ENCODE data around the gene PSIP1.
"Not testable (repeated sequence)": the region's sequence is repeated elsewhere in the genome, so short reads cannot be mapped to it uniquely, and the experiment has no call there.

The PSIP1 gene

DNA sequence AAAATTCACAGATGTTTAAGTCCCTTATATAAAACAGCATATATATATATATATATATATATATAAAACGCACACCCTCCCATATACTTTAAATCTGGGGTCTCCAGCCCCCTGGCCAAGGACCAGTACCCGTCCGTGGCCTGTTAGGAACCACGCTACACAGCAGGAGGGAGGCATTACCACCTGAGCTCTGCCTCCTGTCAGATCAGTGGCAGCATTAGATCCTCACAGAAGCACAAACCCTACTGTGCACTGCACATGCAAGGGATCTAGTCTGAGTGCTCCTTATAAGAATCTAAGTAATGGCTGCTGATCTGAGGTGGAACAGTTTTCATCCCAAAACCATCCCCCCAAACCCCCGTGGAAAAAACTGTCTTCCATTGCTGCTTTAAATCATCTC is 9.0 kb downstream of the PSIP1 start:
- DNase-seq (ENCODE audit: low read depth in 2 of 2), result no peak

- no peak for DNase-seq (ENCODE audit: low read depth in 2 of 2)
Observed at GRCh38 chr9:15501179-15501578, 9.6 kb downstream of the PSIP1 start.

- no peak for DNase-seq (ENCODE audit: low read depth in 2 of 2)
Observed at GRCh38 chr9:15499139-15499538, 11.6 kb downstream of the PSIP1 start.

- DNase-seq (ENCODE audit: low read depth in 2 of 2), result no peak
Observed at GRCh38 chr9:15498246-15498995, 12.3 kb downstream of the PSIP1 start.

DNA sequence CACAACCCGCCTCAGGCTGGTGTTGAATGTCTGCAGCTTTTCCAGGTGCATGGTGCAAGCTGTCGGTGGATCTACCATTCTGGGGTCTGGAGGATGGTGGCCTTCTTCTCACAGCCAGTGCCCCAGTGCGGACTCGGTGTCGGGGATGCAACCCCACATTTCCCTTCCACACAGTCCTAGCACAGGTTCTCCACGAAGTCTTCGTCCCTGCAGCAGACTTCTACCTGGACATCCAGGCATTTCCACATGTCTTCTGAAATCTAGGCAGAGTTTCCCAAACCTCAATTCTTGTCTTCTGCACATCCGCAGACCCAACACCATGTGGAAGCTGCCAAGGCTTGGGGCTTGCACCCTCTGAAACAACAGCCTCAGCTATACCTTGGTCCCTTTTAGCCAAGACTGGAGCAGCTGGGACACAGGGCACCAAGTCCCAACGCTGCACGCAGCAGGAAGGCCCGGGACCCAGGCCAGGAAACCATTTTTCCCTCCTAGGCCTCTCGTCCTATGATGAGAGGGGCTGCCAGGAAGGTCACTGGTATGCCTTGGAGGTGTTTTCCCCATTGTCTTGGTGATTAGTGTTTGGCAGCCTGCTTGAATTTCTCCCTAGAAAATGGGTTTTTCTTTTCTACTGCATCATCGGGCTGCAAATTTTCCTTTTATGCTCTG is 18.2 kb downstream of the PSIP1 start:
- no peak for DNase-seq (ENCODE audit: low read depth in 2 of 2)

GRCh38 chr9:15491950-15492349 is 18.8 kb downstream of the PSIP1 start:
- DNase-seq (ENCODE audit: low read depth in 2 of 2), result no peak

DNA sequence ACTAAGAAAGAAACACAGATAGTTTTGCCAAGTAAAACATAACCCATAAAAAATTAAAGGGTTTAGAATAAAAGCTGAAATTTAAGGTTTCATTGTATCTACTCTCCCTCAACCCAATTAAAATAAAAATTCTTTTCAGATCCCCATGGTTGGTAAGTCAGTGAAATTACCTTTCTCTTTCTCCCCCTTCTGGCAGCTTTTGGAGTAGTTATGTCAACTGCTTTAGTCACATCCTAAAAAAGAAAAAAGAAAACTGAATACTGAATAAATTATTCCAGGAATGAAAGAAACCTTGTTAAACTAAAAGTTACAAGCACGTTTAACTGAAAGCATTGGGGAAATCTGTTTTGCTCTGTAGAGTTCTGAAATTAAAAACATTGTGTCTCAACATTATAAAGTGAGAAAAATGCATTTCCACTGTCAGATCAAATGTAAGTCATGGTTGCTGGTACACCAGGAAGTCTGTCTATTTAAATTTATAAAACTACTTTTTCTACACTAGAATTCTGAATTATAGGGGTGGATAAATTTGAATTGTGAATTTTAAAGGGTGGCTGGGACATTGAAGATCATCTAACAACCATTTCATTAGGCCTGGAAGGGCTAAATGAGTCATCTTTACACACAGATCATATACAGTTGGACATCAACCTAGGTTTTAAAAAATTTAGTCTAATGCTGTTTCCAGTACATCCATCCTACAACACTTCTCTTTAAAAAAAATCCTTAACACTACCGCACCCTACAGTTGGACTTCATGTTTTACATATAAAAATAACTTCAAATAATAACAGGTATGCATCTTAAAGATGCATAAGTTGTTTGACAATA is 24.7 kb downstream of the PSIP1 start:
- no peak for DNase-seq (ENCODE audit: low read depth in 2 of 2)

GRCh38 chr9:15484802-15485201 is 26.0 kb downstream of the PSIP1 start:
- DNase-seq (ENCODE audit: low read depth in 2 of 2), result no peak

DNA sequence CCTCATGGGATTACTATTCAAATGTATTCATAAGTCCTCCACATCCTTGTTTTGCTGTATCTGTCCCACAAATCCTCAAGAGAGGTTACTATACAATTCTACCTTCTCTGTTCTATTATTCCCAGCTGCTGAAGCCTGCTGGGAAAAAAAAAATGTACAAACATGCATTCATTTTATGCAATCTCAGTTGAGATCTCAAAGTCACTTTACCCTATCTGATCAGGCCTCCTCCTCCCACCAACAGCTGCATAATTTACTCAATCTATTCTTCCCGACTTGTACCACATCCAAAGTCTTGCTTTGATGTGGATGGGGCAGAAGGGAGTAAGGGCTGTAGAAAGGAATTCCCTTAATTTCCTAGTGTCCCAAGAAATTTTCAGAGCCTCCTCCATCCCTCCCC is 28.6 kb downstream of the PSIP1 start:
- DNase-seq (ENCODE audit: low read depth in 2 of 2), result no peak

- DNase-seq (ENCODE audit: low read depth in 2 of 2), result no peak
Observed at GRCh38 chr9:15480028-15480427, 30.7 kb downstream of the PSIP1 start.

- DNase-seq (ENCODE audit: low read depth in 2 of 2), result no peak
Observed at GRCh38 chr9:15475923-15476536, 34.7 kb downstream of the PSIP1 start.

DNA sequence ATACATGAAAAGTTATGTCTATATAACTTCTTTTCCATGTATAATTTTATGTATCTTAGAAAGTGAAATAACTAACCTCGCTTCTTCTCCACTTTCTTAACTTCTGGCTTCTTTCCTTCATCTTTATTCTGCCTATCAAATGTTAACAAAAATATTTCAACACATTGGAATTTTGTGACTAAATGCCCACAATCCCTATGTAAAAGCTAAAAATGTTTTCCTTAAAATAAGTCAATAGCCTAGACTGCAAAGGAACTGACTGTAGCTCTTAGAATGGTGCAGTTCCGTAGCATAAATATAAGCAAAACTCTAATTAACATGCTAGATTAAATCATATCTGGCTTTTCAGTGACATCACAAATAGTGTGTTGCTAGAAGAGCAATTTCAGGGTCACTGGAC is 40.9 kb downstream of the PSIP1 start:
- no peak for DNase-seq (ENCODE audit: low read depth in 2 of 2)

DNA sequence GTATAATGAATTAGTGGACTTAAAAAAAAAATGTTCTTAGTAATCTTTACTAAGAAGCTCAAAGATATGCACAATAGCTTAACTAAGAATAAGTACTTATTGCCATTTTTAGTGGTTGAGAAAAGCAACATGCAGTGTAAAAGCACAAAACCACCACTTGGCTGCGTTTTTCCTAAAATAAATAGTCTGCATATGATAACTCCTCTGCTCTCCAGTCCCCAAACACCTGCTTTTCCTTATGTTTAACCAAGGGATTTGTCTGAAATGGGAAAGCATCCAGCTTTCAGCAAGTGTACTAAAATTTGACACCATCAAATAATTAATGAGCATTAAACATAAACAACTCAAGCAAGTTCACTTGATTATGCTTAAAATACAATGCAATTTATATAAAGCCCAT is 41.4 kb downstream of the PSIP1 start:
- no peak for DNase-seq (ENCODE audit: low read depth in 2 of 2)

GRCh38 chr9:15468145-15468544 is 42.6 kb downstream of the PSIP1 start:
- DNase-seq (ENCODE audit: low read depth in 2 of 2), result no peak

DNA sequence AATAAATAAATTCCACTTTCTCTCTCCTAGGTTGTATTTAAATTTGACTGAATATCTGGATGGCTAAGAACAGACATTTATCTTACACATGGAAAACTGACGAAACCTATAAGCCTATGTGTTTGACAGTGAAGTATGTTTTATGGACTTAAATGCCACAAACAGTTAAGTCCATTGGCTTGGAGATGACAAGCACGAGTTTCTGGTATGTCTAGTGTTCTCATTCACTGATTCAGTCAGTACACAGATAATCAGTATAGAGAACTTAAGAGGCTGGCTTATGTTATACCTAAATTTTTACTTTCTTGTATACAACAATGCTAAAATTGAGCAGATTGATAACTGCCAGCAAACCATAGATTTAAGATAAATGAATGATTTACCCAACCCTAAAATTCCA is 49.2 kb downstream of the PSIP1 start:
- no peak for DNase-seq (ENCODE audit: low read depth in 2 of 2)

- DNase-seq (ENCODE audit: low read depth in 2 of 2), result no peak
Observed at GRCh38 chr9:15461056-15461455, 49.7 kb downstream of the PSIP1 start.

GRCh38 chr9:15453956-15454355 is 56.8 kb downstream of the PSIP1 start:
- DNase-seq (ENCODE audit: low read depth in 2 of 2), result no peak

GRCh38 chr9:15444141-15444540 is 66.6 kb downstream of the PSIP1 start:
- no peak for DNase-seq (ENCODE audit: low read depth in 2 of 2)

- DNase-seq (ENCODE audit: low read depth in 2 of 2), result not testable (repeated sequence)
Observed at GRCh38 chr9:15442264-15442663, 68.5 kb downstream of the PSIP1 start.

GRCh38 chr9:15441841-15442240 is 68.9 kb downstream of the PSIP1 start:
- not testable (repeated sequence) for DNase-seq (ENCODE audit: low read depth in 2 of 2)

GRCh38 chr9:15438891-15439290 is 71.9 kb downstream of the PSIP1 start:
- no peak for DNase-seq (ENCODE audit: low read depth in 2 of 2)

DNA sequence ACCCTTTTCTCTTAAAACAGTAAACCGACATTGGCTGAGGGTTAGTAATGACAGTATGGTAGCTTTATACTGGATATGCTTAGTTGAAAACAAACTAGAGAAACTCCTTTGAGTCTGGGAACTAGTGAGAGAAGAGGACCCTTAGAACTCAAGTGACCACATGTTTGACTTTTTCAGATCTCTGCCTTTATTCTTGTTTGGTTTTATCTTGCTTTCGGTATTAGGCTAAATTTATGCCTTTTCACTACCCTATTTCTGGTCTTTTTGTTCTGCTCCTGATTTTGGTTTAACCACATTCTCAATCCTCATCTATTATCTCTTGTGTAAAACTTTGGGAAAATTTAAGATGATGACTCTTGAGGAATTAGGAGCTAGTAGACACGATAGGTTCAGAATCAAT is 77.1 kb downstream of the PSIP1 start:
- DNase-seq (ENCODE audit: low read depth in 2 of 2), result no peak

All from stimulated activated CD8-positive, alpha-beta memory T cell treated with anti-CD3 and anti-CD28 coated beads, Interleukin-15, amount 100 ng/mL, for 48 hours (primary cell).